ENCODE results near the gene SDK1.

DNA sequence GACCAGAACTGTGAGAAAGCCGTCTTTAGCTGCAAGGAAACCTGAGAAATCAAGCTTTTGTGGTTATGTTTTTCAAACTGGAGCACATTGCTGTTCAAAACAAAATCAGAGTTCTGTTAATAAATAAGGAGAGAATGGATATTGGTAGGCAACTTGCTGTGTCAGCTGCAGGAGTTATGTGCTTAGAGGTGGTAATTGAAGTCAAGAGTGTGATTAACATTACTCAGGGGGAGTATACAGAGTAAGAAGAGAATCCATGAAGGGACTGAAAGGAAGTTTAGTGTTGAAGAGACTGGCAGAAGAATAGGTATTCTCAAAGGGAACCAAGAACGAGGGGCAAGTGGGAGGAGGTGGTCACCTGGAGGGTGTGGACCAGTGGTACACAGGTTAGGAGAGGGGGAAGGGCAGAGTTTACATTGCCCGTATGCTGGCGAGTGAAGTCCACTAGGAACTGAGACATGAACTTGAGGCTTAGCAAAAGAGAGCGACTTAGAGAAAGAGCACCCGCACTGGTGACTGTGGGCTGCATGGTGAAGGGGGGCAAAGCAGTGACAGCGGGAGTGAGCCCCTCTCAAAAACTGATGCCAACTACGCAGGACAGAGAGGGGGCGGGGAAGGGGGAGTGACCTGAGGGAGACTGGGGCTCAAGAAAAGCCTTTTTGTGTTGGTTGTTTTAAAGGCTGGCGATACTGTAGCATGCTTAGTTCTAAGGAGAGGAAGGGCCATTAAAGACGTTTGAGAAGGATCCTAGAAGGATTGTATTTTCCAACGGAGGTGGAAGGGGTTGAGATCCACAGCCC is 80.0 kb downstream of the SDK1 start:
- TF ChIP-seq CTCF (conservative IDR thresholded peaks at IDR 0.05; ENCODE audit: low read length) (no peak), EZH2phosphoT487 (IDR thresholded peaks at IDR 0.05; ENCODE audit: borderline replicate concordance, low read depth, low read length) (no peak)

Data from OCI-LY7 (cell line).